Pulmonary artery endothelial cell (primary cell): ENCODE data around the gene PEX11B. TPM values are rescaled to one million over a fixed set of nuclear protein-coding genes. Genes with fewer than 3 reads are reported as not detected.

Source experiments
- DNase-seq: peaks from one replicate; pipeline ENCODE4 v3.0.0-alpha.2; 2011; ENCODE audit warnings: low read depth, low spot score
- total RNA-seq: library from RNA; depleted of rRNA; stranded (reverse); fragments of >200 nt; gene quantifications from 2 replicates; pipeline ENCODE4 v1.2.3, GENCODE V29; 2014

The PEX11B gene
- total RNA-seq, 1 donor from 2014 or later: 30.9 TPM

DNA sequence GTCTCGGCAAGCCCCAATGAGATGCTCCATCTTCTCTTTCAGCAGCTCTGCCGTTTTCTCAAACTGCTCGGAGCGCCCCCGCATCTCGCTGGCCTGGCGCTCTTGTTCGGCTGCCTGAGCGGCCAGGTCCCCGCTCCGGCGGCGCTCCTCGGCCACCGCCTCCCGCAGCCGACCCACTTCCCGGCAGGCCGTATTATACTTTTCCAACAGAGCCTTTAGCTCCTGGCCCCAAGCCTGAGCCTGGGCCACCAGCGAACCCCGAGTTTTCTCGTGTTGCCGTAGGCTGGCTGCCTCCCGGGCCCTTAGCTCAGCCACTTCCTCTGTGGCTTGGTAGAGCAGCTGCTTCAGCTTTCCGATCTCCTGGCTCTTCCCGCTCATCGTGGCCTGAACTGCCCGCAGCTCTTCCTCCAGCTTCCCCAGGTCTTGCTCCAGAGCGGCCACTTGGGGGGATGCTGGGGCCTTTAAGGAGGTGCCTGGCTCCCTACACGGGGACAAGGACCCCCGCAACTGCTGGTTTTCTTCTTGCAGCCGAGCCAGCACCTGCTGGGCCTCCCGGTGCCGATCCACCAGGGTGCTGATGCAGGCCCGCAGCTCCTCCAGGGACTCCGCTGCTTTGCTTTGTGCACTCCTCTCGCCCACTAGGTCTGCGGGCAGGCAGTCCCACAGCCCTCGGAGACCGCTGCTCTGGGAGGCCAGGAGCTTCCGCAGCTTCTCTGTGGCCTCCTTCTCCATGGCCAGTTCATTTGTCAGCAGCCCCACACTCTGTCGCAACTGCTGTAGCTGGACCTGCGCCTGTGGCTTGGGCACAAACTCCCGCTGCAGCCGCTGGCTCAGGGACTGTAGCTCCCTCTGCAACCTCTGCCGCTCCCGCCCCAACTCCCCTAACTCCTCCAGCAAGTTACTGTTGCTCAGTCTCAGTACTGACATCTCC lies 46.3 kb downstream of the PEX11B start:
- DNase-seq: no peak

DNA sequence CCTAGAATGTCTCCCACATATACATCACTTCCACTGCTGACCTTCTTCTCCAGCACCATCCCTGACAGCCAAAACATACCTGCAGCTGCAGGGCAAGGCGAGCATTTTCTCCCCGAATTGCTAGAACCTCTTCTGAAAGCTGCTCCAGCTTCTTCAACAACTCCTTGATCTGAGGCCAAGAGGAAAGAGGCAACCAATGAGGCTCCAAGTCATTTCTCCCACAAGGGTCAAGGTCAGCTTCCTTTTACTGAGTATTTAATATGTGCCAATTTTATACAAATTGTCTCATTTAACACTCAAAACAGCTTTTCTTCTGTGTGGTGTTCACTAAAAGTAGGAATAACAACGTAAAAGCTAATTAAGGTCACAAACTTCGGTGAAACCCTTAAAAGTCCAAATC lies 50.3 kb downstream of the PEX11B start:
- no peak for DNase-seq

DNA sequence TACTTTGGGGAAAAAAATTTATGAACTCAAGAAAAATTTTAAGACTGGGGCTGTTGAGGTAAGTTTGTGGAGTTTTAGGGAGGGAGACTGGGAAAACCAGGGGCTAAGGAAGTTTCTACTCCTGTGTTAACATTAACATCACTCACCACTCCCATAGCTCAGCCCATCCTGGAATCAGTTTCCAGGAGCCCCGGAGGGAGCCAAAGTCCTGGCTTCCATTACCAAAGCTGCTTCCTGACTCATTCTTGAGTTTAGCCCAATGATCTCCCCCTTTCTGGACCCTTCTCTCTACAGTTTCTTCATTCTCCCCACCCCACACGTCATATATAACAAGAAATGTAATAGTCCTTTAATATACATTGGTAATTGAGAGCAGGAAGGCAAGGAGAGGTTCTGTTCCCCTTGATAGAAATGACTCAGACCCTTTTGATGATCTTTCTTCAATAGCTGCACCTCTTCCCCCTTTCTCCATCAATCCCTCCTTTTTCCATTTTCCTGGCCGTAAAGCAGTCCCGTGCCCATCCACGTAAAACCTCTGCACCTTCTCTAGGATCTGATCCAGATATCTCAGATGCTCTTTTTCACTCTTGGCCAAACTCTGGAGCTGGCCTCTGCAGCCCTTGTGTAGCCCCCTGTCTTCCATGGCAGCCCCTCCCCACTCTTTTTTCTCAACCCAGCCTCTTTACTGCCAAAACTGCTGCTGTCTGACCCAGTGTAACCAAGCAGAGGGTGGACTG lies 55.1 kb downstream of the PEX11B start:
- no peak for DNase-seq

Other genes with a start within 250 kb of the PEX11B start
- 0.07 and 0.14 TPM in 2 replicates for gene PDZK1, start 211.3 kb downstream of the PEX11B start, total RNA-seq
- gene CD160, start 199.2 kb downstream of the PEX11B start, total RNA-seq: not detected in 2 replicates
- 17.9 and 20.0 TPM in 2 replicates for gene RNF115, start 94.6 kb downstream of the PEX11B start, total RNA-seq
- 33.7 and 36.3 TPM in 2 replicates for gene POLR3C, start 94.5 kb downstream of the PEX11B start, total RNA-seq
- gene NUDT17, start 73.1 kb downstream of the PEX11B start, total RNA-seq: 2.8 and 3.4 TPM in 2 replicates
- 7.6 and 9.8 TPM in 2 replicates for gene PIAS3, start 59.6 kb downstream of the PEX11B start, total RNA-seq
- 0.32 and 0.33 TPM in 2 replicates for gene ANKRD35, start 32.9 kb downstream of the PEX11B start, total RNA-seq
- gene ITGA10, start 8.7 kb downstream of the PEX11B start, total RNA-seq: 32.2 and 104 TPM in 2 replicates
- gene RBM8A, start 8.8 kb upstream of the PEX11B start, total RNA-seq: 129 and 198 TPM in 2 replicates
- 22.9 and 28.6 TPM in 2 replicates for gene LIX1L, start 39.3 kb upstream of the PEX11B start, total RNA-seq
- 0.18 and 0.20 TPM in 2 replicates for gene ANKRD34A, start 45.9 kb upstream of the PEX11B start, total RNA-seq
- gene POLR3GL, start 46.0 kb upstream of the PEX11B start, total RNA-seq: 15.9 and 16.0 TPM in 2 replicates
- gene TXNIP, start 77.9 kb upstream of the PEX11B start, total RNA-seq: 42.1 and 57.6 TPM in 2 replicates
- not detected in 2 replicates for gene HJV, start 103.0 kb upstream of the PEX11B start, total RNA-seq
- 0.66 and 1.1 TPM in 2 replicates for gene NBPF10, start 226.1 kb upstream of the PEX11B start, total RNA-seq